Dedifferentiated amniotic fluid mesenchymal stem cell (primary cell): ENCODE results near the gene PPDPF.
"Not testable (repeated sequence)": the region's sequence is repeated elsewhere in the genome, so short reads cannot be mapped to it uniquely, and the experiment has no call there.

Experiments
- DNase-seq: peaks from one replicate; pipeline ENCODE4 v3.0.0-alpha.2; 2016; ENCODE audit errors: extremely low spot score

Gene PPDPF

GRCh38 chr20:63564036-63564810 lies 43.7 kb downstream of the PPDPF start:
- no peak for DNase-seq

GRCh38 chr20:63565021-63565698 lies 44.6 kb downstream of the PPDPF start:
- no peak for DNase-seq

GRCh38 chr20:63565699-63566335 lies 45.3 kb downstream of the PPDPF start:
- DNase-seq, result no peak

GRCh38 chr20:63566395-63567135 lies 46.0 kb downstream of the PPDPF start:
- no peak for DNase-seq

- no peak for DNase-seq
Measured at GRCh38 chr20:63567136-63567385, 46.5 kb downstream of the PPDPF start.

GRCh38 chr20:63567386-63568169 lies 47.0 kb downstream of the PPDPF start:
- no peak for DNase-seq

- DNase-seq, result no peak
Measured at GRCh38 chr20:63568170-63568981, 47.8 kb downstream of the PPDPF start.

GRCh38 chr20:63568986-63569949 lies 48.7 kb downstream of the PPDPF start:
- DNase-seq, result no peak

- no peak for DNase-seq
Measured at GRCh38 chr20:63570281-63571086, 49.9 kb downstream of the PPDPF start.

- not testable (repeated sequence) for DNase-seq
Measured at GRCh38 chr20:63571087-63571478, 50.5 kb downstream of the PPDPF start.
